Hippocampal formation (tissue), 2 donors: ENCODE data around the gene GPRIN2.
"Not testable (repeated sequence)": the region's sequence is repeated elsewhere in the genome, so short reads cannot be mapped to it uniquely, and the experiment has no call there.

Experiments used
- DNase-seq, 2 donors: peaks; one replicate each; lab custom pipeline; 2025; lab: John Stamatoyannopoulos, UW

Gene GPRIN2

DNA sequence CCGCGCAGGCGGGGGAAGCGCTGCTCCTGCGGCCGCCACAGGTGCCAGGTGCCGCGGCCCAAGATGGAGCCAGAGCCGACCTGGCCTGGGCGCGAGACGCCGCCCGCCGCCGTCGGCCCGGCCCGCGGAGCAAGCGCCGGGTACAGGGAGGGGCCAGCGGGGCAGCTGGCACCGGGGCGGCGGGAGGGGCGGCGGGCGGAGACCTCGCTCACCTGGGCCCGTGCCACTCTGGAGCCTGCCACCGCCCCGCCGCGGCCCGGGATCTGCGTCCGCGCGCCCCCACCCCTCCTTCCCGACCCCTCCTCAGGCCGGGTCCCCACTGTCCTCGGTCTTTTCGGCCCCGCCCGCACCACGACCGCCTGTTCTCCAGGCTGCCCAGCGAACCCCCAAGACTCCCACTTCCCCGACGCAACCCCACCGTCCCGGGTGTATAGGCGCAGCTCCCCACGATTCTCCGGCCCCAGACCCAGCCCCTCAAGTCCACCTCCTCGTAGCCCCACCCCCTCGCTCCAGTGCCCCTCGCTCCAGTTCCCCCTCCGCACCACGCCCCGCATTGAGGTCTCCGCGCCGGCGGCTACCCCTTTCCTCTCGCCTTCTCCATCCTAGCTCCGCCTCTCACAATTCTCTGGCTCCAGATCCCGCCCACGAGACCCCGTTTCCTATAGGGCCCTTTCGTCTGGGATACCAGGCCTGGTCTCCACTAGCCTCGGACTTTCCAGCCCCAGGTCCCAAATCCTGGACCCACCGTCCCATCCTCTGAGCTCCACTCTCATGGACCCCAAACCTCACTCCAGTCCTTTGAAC is at the start of gene GPRIN2:
Gene GPRIN2, minus strand, starts transcription at position 144 of the 804 bp plus-strand sequence. CDS start 5,922 bp downstream, outside the sequence.
- no peak for DNase-seq

DNA sequence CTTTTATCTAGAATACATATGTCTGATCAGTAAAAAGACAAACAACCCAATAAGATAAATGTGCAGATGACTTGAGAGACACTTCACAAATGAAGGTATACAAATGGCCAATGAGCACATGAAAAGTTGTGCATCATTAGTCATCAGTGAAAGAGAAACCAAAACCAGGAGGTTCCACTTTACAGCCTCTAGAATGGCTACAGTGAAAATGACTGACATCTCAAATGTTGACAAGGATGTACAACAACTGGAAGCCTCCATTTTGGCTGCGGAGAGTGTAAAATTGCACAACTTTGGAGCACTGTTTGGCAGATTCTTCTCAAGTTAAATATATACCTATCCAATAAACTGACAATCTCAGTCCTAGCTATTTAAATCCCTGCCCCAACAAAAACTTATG is 44.1 kb upstream of the GPRIN2 start:
- not testable (repeated sequence) for DNase-seq

DNA sequence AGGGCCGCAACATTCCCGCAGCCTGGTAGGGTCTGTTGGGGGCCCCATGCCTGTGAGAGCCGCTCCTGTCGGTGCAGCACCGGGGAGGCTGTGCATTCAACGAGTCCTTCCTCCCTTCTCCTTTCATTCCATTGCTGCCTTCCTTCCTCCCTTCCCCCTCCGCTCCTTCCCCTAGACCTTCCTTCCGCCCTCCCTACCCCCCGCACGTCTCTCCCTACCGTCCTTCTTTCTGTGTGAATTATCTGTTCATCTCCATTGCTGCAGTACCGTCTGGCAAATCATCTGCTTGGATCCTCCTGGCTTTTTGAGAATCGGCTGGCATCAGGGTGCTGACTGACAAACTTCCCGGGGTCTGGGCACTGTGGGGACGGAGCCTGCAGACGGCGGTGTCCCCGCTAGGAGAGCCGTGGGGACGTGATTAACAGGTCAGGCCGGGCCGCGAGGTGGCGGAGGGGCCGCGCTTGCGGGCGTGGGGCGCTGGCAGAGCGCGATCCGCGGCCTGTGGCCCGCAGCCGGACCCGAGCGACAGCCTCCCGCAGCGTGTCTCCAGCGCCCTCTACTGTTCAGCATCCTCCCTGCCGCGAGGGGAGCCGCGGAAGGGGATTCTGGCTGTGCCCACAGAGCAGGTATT is 41.3 kb upstream of the GPRIN2 start:
- DNase-seq: not testable (repeated sequence)

DNA sequence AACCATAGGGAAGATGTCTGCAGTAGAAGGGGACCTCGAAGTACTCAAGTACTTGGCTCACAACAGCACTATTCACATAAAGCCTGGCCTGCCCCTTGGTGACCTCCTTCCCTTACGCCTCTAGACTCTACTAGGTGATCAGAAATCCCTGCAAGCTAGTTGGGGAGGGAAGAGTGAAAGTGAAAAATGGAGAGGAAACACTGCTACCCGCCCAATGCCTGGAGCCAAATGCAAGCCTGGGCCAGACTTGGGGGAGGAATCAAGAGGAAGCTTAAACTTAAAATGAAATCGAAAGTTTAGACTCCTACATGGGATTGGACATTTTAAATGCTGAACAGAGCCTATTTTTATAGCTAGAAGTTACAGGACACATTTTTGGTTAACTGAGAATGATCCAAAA is 40.1 kb upstream of the GPRIN2 start:
- not testable (repeated sequence) for DNase-seq

DNA sequence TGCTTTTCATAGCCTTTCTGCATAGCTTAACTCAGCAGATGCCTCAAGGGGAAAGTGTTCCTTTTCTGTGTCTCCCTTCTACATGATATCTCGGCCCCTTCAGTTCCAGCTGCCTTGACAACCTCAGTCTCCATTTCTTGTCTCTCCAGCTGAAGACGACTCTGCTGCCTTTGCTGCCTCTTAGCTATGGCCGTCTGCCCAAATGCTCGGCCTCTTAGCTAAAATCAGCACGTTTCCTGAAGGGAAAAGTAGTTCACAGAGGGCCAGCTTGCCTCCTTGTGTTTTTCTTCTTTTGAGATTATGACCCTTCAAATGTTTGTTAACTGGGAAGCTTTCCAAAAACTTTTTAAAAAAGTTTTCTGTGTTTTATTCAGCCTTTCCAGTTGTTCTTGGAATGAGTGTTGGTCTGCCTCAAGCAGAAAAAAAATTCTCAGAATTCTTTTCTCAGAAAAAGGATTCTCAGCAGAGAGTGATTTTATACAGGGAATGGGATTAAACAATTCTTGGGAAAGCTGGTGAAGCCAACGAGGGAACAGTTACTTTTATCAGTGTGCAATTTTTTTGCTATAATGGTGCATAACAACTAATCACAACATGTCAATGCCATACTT is 38.1 kb upstream of the GPRIN2 start:
- DNase-seq: not testable (repeated sequence)

DNA sequence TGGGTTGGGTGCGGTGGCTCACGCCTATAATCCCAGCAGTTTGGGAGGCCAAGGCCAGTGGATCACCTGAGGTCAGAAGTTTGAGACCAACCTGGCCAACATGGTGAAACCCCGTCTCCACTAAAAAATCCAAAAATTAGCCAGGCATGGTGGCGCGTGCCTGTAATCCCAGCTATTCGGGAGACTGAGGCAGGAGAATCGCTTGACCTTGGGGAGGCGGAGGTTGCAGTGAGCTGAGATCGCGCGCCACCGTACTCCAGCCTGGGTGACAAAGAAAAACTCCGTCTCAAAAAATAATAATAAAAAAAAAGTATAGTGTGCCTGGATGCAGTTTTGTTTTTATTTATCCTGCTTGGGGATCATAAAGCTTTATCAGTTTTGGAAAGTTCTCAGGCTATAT is 36.8 kb upstream of the GPRIN2 start:
- DNase-seq: not testable (repeated sequence)

DNA sequence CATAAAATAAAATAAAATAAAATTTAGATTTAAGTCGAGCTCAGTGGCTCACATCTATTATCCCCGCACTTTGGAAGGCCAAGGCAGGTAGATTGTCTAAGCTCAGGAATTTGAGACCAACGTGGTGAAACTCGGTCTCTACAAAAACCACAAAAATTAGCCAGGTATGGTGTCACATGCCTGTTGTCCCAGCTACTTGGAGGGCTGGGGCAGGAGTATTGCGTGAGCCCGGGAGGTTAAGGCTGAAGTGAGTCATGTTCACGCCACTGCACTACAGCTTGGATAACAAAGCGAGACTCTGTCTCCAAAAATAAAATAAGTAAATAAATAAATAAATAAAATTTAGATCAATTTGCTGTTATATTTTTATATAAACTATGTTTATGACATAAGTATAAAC is 34.6 kb upstream of the GPRIN2 start:
- not testable (repeated sequence) for DNase-seq

DNA sequence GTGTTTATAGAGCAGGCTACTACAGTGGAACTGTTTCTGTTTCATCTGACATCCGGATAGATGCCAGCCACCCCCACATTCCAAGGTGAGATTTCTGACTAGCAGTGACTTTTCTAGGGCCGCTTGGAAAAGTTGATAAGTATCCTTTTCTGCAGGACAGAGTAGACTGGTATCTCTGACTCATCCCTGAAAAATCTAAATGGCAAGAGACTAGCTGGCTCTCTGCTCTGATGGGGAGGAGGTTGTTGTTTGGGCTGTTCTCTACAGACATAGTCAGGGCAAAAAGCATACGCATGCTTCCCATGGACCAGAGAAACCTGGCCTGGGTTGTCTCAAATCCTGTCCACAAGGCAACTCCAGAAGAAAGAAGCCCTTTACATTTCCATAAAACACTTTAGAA is 33.1 kb upstream of the GPRIN2 start:
- DNase-seq: not testable (repeated sequence)

DNA sequence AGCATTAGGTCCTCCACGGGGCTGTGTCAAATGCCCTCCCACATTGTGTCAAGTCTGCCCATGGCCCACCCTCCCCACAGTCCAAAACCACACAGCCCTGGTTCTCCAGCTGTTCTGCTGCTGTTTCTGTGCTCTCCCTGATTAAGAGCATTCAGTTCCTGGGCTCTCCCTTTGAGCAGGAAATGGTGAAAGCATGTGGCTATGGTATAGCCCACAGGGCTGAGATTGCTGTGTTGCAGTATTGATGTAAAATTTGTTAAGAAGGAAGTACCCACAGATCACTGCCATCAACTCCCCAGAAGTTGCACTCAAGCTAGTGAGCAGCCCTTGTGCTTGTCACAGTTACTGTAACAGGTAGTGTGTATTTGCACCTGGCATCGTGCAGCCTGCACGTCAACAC is 31.8 kb upstream of the GPRIN2 start:
- DNase-seq: not testable (repeated sequence)

DNA sequence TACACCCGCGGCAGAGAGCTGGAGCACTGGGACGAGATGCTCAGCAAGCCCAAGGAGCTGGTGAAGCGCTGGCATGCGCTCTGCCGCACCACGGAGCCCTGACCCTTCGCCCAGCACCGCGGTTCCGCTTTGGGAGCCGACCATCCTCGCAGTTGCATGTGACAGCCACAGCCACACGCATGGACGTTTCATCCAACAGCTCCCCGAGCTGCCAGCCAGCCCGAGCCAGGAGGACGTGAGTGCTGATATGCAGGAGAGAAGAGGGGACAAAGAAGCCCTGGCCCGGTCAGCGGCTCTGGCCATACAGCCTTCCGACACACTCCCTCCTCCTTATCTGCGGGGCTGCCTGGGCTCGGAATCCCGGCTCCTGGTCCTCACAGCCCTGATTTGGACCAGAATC is 31.1 kb upstream of the GPRIN2 start:
- DNase-seq: not testable (repeated sequence)

DNA sequence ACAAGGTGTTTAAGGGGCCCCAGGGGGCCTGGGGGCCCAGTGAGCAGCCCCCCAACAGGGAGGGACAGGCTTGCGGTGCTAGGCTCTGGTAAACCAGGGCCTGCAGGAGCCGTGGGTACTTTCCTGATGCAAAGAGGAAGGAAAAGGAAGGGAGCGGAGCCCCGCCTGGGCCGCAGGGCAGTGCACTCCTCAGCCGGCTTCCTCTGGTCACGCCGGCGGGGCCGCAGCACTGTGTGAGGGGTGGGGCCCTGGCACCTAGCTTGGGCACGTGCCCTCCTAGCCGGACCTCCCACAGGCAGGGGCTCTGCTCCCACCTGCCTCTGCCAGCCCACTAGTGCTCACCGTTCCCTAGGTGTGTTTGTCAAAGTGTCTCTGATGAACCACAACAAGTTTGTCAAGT is 28.8 kb upstream of the GPRIN2 start:
- not testable (repeated sequence) for DNase-seq

DNA sequence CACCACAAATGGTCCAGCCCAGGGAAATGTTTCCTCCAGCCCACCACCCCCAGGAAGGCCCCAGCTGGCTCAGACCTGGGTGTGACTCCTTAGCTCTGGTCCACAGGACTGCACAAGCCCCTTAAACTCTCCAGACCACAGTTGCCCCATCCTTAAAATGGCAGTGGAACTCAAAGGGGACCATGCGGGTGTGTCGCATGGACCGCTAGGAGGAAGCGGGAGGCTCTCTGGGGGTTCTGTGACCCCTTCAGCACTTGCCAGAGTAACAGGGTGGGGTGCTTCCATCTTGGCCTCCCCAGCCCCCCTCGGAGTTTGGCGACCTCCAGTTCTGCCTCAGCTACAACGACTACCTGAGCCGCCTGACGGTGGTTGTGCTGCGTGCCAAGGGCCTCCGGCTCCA is 27.7 kb upstream of the GPRIN2 start:
- not testable (repeated sequence) for DNase-seq

DNA sequence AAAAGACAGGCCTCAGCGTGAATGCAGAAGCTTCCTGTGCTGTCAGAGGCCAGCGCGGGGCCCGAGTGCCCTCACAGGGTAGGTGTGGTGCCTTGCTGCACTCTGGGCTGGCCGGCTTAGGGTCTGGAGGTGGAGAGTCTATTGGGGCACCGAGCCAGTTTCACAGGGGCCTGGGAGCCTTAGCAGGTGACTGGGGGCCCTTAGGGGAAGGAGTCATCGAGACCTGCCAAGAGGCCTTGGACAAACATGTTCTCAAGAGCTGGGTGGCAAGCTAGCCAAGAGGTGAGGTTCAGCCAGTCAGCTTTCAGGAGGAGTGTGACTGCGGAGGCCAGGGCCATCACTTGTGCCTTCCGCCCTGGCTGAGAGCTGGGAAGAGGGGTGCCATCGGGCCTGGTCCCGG is 26.1 kb upstream of the GPRIN2 start:
- not testable (repeated sequence) for DNase-seq

DNA sequence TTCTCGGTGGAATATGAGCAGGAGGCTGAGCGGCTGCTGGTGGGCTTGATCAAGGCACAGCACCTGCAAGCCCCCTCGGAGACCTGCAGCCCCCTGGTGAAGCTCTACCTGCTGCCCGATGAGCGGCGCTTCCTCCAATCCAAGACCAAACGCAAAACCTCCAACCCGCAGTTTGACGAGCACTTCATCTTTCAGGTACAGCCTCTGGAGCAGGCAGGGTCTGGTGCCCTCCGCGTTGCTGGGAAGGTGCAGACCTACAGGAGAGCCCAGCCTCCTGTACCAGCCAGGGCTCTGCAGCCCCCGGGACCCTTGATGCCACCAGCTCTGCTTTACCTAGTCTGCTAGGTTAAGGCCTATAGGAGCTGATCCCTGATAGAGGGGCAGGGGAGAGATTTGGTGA is 25.5 kb upstream of the GPRIN2 start:
- DNase-seq: not testable (repeated sequence)

DNA sequence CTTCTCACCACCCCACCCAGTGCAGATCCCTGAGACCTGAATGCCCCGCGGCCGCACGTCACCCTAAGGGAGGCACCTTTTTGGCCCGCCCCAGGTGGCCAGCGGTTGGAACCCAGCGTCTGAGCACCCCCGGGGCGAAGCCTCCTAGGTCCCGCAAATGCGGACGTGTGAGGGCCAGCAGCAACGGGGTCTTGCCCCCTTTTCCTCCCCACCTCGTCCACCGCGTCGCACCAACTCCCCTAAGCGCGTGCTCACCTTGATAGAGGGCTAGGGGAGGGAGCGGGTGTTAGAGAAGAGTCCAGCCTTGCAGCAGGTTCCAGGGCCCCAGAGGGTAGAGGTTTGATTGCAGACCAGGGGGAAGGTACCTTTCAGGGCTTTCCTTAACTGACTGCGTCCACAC is 22.9 kb upstream of the GPRIN2 start:
- DNase-seq: not testable (repeated sequence)

DNA sequence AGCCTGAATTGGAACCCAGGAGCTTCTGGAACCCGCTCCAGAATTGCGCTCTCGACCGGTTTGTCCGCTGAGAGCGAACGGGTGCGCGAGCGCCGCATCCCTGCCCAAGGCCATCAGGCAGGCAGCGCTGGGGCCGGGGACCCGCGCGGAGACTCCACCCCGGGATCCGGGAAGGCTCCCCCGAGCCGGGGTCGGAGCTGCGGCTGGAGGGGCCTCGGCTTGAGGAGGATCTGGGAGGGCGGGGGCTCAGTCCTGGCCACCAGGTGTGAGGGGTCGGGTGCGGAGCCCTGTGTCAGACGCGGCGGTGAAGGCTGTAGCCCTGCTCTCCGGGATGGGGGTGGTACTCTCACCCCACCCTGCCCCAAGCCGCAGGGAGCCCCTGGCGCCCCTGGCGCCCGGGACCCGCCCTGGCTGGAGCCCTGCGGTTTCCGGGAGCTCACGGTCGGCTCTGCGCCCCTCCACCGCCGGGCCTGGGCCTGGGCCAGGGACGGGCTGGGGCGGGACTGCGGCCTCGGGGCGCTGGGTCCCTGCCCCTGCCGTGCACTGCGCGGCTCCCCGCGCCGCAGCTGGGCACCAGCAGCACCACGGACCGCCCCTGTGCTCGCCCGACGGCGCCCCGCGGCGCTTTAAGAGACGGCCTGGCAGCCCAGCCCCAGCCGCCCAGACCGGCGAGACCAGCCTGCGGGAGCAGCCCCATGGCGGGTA is 22.2 kb upstream of the GPRIN2 start, which contains the start of gene SYT15:
Gene SYT15, plus strand, starts transcription at position 655 of the 705 bp plus-strand sequence. Its CDS starts 41 bp downstream, at position 696.
- DNase-seq: not testable (repeated sequence)

DNA sequence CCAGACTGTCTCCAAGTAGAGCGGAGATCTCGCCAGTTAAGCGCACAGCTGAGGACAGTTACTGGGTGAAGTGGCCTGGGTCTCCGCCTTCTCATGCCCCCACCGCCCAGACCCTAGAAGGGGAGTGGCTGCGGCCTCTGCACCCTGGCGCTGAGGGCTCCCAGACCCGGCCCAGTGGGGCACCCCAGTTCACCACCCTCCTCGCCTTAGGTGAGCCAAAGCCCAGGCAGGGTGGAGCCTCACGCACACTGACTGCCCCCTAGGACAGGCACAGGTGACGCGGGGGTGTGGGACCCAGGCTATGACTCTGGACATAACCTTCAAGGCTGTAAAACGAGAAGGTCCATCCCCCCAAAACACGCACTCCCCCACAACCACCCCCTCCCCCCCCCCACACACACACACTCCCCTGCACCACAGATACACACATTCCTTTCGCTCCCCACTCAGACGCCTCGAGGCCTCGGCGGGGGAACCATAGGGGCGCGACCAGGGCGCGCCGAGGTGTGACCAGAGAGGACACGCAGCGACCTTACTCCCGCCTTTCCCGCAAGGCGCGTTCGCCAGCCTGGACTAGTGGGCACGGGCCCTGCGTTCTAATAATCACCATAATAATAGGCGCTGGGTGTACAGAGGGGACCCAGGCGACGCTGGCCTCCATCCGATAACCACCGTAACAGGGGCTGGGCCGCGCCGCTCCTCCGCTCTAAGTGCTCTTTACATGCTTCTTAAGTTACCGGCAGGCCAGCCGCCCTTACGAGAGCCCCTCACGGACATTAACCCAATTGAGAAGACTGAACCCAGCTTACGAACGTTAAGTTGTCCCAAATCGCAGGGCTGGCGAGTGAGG is 21.4 kb upstream of the GPRIN2 start:
- not testable (repeated sequence) for DNase-seq

DNA sequence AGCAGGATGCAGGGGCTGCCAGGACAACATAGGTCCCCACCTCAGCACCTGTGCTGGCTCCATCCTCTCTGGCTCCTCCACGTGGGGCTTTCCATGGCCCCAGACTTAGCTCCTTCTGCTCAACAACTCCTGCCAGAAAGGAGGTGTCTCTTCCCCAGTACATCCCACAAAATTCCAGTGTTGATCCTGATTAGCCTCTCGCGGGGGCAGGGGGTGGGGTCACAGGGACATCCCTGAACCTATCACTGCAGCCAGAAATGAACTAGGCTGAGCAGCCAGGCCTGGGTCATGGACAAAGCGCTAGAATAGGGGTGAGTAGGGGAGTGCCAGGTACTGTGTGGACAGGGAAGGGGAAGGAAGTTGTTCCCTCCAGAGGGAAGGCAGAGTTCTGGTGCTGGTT is 17.4 kb upstream of the GPRIN2 start:
- DNase-seq: not testable (repeated sequence)

DNA sequence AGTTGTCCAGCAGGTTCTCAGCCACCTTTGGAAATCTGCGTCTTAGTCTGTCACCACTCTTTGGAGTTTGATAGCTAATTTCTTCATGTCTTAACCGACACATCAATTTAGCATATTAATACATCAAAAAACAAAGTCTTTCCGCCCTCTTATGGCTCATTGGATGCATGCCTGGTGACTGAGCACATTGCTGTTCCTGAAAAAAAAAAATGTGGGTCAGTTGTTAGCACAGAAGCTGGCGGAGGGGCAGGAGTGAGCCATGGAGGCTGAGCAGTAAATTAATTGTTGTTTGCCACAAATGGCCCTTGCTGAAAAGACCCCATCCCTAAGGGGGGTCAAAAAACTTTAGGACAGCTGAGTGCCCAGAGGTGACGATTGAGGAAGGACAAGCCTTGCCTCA is 16.9 kb upstream of the GPRIN2 start:
- not testable (repeated sequence) for DNase-seq

DNA sequence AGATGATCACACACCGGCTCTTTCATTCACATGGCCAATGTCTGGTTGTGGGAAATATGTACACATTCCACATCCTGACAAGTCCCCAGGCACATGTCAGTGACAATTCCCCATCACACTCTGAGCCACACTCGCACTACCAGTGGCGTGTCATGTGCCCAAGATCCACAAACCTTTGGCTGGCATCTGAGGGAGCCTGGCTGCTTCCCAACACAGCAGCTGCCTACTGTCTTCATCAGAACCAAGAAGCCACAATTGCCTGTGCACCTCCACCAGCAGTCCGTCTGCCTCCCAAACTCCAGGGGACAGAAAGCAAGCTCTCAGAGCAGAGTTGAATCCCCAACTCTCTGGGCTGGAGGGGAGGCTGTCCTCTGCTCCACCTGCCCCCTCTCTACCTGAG is 16.3 kb upstream of the GPRIN2 start:
- DNase-seq: not testable (repeated sequence)

DNA sequence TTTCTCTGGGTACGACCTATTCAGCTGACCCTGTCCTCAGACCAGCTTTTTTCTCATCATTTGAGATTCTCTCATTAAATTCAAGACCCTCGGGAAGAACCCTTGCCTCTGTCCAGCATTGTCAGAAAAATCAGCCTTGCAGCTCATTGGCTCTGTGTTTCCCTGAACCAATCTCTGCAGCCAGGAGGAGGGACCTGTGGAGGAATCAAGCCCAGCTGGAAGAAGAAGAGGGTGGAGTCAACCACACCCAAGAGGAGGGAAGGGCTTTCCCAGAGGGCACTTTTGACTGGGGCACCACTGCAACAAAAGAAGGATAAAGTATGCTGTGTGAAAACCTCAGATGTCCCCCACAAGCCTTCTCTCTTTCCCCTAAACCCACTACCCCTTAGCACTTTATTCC is 14.2 kb upstream of the GPRIN2 start:
- DNase-seq: not testable (repeated sequence)
